ENCODE results near the gene SV2C.

- TF ChIP-seq YY1 (IDR thresholded peaks at IDR 0.05; ENCODE audit: extremely low read depth, insufficient replicate concordance, low read depth, low read length) (no peak), CEBPB (IDR thresholded peaks at IDR 0.05; ENCODE audit: low read depth) (no peak), POLR2AphosphoS5 (IDR thresholded peaks at IDR 0.05; ENCODE audit: low read depth, low read length) (no peak), EZH2phosphoT487 (IDR thresholded peaks at IDR 0.05; ENCODE audit: borderline replicate concordance) (no peak), ZBTB33 (IDR thresholded peaks at IDR 0.05; ENCODE audit: extremely low read depth, insufficient replicate concordance, low read length) (no peak), EZH2 (IDR thresholded peaks at IDR 0.05) (no peak), POLR2A (IDR thresholded peaks at IDR 0.05; ENCODE audit: borderline replicate concordance, extremely low read depth, insufficient read depth, insufficient read length) (no peak), MAX (IDR thresholded peaks at IDR 0.05) (no peak), ZFX (IDR thresholded peaks at IDR 0.05) (no peak)
- TF ChIP-seq, protein P1, sequence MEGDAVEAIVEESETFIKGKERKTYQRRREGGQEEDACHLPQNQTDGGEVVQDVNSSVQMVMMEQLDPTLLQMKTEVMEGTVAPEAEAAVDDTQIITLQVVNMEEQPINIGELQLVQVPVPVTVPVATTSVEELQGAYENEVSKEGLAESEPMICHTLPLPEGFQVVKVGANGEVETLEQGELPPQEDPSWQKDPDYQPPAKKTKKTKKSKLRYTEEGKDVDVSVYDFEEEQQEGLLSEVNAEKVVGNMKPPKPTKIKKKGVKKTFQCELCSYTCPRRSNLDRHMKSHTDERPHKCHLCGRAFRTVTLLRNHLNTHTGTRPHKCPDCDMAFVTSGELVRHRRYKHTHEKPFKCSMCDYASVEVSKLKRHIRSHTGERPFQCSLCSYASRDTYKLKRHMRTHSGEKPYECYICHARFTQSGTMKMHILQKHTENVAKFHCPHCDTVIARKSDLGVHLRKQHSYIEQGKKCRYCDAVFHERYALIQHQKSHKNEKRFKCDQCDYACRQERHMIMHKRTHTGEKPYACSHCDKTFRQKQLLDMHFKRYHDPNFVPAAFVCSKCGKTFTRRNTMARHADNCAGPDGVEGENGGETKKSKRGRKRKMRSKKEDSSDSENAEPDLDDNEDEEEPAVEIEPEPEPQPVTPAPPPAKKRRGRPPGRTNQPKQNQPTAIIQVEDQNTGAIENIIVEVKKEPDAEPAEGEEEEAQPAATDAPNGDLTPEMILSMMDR (IDR thresholded peaks at IDR 0.05 in 2 of 3, conservative IDR thresholded peaks at IDR 0.05 in 1 of 3; ENCODE audit: borderline replicate concordance in 1 of 3, insufficient read depth in 1 of 3, low read depth in 2 of 3, low read length in 2 of 3) = no peak
- TF ChIP-seq, protein P2, sequence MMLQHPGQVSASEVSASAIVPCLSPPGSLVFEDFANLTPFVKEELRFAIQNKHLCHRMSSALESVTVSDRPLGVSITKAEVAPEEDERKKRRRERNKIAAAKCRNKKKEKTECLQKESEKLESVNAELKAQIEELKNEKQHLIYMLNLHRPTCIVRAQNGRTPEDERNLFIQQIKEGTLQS (IDR thresholded peaks at IDR 0.05) = no peak
- TF ChIP-seq, protein P3, sequence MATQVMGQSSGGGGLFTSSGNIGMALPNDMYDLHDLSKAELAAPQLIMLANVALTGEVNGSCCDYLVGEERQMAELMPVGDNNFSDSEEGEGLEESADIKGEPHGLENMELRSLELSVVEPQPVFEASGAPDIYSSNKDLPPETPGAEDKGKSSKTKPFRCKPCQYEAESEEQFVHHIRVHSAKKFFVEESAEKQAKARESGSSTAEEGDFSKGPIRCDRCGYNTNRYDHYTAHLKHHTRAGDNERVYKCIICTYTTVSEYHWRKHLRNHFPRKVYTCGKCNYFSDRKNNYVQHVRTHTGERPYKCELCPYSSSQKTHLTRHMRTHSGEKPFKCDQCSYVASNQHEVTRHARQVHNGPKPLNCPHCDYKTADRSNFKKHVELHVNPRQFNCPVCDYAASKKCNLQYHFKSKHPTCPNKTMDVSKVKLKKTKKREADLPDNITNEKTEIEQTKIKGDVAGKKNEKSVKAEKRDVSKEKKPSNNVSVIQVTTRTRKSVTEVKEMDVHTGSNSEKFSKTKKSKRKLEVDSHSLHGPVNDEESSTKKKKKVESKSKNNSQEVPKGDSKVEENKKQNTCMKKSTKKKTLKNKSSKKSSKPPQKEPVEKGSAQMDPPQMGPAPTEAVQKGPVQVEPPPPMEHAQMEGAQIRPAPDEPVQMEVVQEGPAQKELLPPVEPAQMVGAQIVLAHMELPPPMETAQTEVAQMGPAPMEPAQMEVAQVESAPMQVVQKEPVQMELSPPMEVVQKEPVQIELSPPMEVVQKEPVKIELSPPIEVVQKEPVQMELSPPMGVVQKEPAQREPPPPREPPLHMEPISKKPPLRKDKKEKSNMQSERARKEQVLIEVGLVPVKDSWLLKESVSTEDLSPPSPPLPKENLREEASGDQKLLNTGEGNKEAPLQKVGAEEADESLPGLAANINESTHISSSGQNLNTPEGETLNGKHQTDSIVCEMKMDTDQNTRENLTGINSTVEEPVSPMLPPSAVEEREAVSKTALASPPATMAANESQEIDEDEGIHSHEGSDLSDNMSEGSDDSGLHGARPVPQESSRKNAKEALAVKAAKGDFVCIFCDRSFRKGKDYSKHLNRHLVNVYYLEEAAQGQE (IDR thresholded peaks at IDR 0.05; ENCODE audit: low read depth) = no peak
Observed at GRCh38 chr5:76364226-76364589, 281.0 kb downstream of the SV2C start.

Data from HCT116 (cell line).